Ovary (tissue), 3 donors: ENCODE data around the gene COL4A1.

ENCODE experiments used
- POLR2A ChIP-seq: fragments of 450-650 bp; IDR thresholded peaks from one replicate; pipeline ENCODE4 v1.6.1; 2017; ENCODE audit warnings: antibody characterized with exemption, mild to moderate bottlenecking, moderate library complexity
- TF ChIP-seq, protein P1 (sequence below), 3 donors: fragments of 450-650 bp in 2 of 3; fragments of 200-600 bp in 1 of 3; IDR thresholded peaks; one replicate each; pipeline versions ENCODE4 v1.5.1 to v1.8.0; 2016 to 2022; ENCODE audit warnings: antibody characterized with exemption in 3 of 3, mild to moderate bottlenecking in 1 of 3
- donor health status: DM: no; HTN: no; CAD: no.

DNA sequence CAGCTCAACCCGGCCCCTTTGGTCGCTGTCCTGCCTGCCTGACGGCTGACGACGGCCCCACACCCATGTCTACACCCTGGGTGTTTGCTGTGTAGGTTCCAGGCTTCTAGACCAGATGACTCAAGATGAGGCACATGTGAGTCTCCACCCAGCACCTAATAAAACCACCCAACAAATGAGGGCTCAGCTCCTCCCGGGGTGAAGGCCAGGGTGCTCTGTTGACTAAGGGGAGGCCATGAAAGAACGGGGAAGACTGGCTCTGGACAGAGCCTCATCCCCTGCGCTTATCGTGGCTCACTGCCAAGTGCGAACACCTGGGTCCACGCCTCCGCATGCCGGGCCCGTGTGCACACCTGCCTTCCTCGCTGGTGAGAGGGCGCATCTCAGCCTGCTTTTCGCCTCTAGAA is 39.7 kb upstream of the COL4A1 start:
- TF ChIP-seq, protein P1, sequence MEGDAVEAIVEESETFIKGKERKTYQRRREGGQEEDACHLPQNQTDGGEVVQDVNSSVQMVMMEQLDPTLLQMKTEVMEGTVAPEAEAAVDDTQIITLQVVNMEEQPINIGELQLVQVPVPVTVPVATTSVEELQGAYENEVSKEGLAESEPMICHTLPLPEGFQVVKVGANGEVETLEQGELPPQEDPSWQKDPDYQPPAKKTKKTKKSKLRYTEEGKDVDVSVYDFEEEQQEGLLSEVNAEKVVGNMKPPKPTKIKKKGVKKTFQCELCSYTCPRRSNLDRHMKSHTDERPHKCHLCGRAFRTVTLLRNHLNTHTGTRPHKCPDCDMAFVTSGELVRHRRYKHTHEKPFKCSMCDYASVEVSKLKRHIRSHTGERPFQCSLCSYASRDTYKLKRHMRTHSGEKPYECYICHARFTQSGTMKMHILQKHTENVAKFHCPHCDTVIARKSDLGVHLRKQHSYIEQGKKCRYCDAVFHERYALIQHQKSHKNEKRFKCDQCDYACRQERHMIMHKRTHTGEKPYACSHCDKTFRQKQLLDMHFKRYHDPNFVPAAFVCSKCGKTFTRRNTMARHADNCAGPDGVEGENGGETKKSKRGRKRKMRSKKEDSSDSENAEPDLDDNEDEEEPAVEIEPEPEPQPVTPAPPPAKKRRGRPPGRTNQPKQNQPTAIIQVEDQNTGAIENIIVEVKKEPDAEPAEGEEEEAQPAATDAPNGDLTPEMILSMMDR (IDR thresholded peaks at IDR 0.05) = no peak
- TF ChIP-seq POLR2A = no peak
